Fibroblast of lung (primary cell): ENCODE results near the gene MYZAP. TPM values are rescaled to one million over a fixed set of nuclear protein-coding genes. Genes with fewer than 3 reads are reported as not detected.

Source experiments
- DNase-seq, 2 donors: peaks; one replicate each; pipeline versions ENCODE4 v3.0.0 to v3.0.0-alpha.2; 2010; ENCODE audit warnings: low read depth in 2 of 2
- H2AFZ ChIP-seq: 2 replicates; pipeline ENCODE4 v1.5.1; 2012; ENCODE audit warnings: low read length, control low read depth, inconsistent platforms
- H3K27ac ChIP-seq: 2 replicates; pipeline ENCODE4 v1.5.1; 2011; ENCODE audit warnings: low read length, control low read depth; ENCODE audit not compliant: insufficient read depth
- H3K27me3 ChIP-seq: 2 replicates; pipeline ENCODE4 v1.5.1; 2011; ENCODE audit warnings: mild to moderate bottlenecking, low read length; ENCODE audit not compliant: control insufficient read depth, insufficient read depth
- H3K36me3 ChIP-seq: 2 replicates; pipeline ENCODE4 v1.5.1; 2011; ENCODE audit warnings: low read length; ENCODE audit not compliant: control insufficient read depth, insufficient read depth
- H3K4me1 ChIP-seq: 2 replicates; pipeline ENCODE4 v1.5.1; 2011; ENCODE audit warnings: low read length; ENCODE audit not compliant: control insufficient read depth, insufficient read depth; ENCODE audit errors: extremely low read depth
- H3K4me2 ChIP-seq: 2 replicates; pipeline ENCODE4 v1.5.1; 2011; ENCODE audit warnings: low read length, control low read depth; ENCODE audit not compliant: insufficient read depth; ENCODE audit errors: extremely low read depth
- H3K4me3 ChIP-seq, 4 experiments: fragments of 200-600 bp in 1 of 4; sonication (generic) in 1 of 4; replicated peaks in 1 of 4; 2 replicates each; pipeline ENCODE4 v1.5.1; 2011 to 2016; ENCODE audit warnings: low read length in 4 of 4, low read depth in 3 of 4, mild to moderate bottlenecking in 3 of 4, control low read depth in 2 of 4, inconsistent platforms in 1 of 4, mixed read lengths in 1 of 4; ENCODE audit not compliant: insufficient read depth in 1 of 4; ENCODE audit errors: control extremely low read depth in 1 of 4
- H3K79me2 ChIP-seq: 2 replicates; pipeline ENCODE4 v1.5.1; 2012; ENCODE audit warnings: mild to moderate bottlenecking, low read length, inconsistent platforms; ENCODE audit not compliant: control insufficient read depth, insufficient read depth
- H3K9ac ChIP-seq: 2 replicates; pipeline ENCODE4 v1.5.1; 2011; ENCODE audit warnings: mild to moderate bottlenecking, low read length, control low read depth; ENCODE audit not compliant: insufficient read depth
- H3K9me3 ChIP-seq: 2 replicates; pipeline ENCODE4 v1.5.1; 2012; ENCODE audit warnings: low read depth, low read length; ENCODE audit not compliant: control insufficient read depth, insufficient read depth
- H4K20me1 ChIP-seq: 2 replicates; pipeline ENCODE4 v1.5.1; 2011; ENCODE audit warnings: low read length; ENCODE audit not compliant: control insufficient read depth, insufficient read depth; ENCODE audit errors: extremely low read depth
- CTCF ChIP-seq, 2 donors: IDR thresholded peaks in 1 of 2; conservative IDR thresholded peaks in 1 of 2; 1 replicate in 1 of 2; 2 replicates in 1 of 2; pipeline ENCODE4 v1.5.1; 2011 to 2012; ENCODE audit warnings: low read length in 2 of 2, control low read depth in 1 of 2, inconsistent platforms in 1 of 2, low read depth in 1 of 2, mild to moderate bottlenecking in 1 of 2
- EZH2 ChIP-seq: IDR thresholded peaks from 2 replicates; pipeline ENCODE4 v1.5.1; 2012; ENCODE audit warnings: low read length, control low read depth, mild to moderate bottlenecking; ENCODE audit errors: missing control alignments
- polyA plus RNA-seq, 2 donors: library from polyadenylated mRNA; depleted of rRNA in 1 of 2; stranded (reverse) in 1 of 2; unstranded in 1 of 2; fragments of >200 nt; gene quantifications; 2 replicates each; pipeline ENCODE4 v1.2.1, GENCODE V29; 2011 to 2012; ENCODE audit warnings: missing spikeins in 1 of 2
- total RNA-seq: library from RNA; depleted of rRNA; stranded (reverse); fragments of >200 nt; gene quantifications from 2 replicates; pipeline ENCODE4 v1.2.1, GENCODE V29; 2014

MYZAP gene
- total and polyA plus RNA-seq, 2 donors (not counting 1 experiment from before 2014, with no cell fraction given) = 0.17 TPM; not detected in 1

- no peaks in the 10 kb centered on the region for H3K27me3 ChIP-seq
- H2AFZ ChIP-seq = no peak overlapping the region
- no peak overlapping the region for H3K4me2 ChIP-seq
- no peaks in the 10 kb centered on the region for H3K36me3 ChIP-seq
- H3K9me3 ChIP-seq = no peaks in the 10 kb centered on the region
- H3K27ac ChIP-seq = no peak overlapping the region
- no peak overlapping the region for H3K9ac ChIP-seq
- TF ChIP-seq CTCF (conservative IDR thresholded peaks at IDR 0.05 in 1 of 2, IDR thresholded peaks at IDR 0.05 in 1 of 2; ENCODE audit: low read depth in 1 of 2, low read length in 2 of 2) (no peak), EZH2 (no peak)
- no peak overlapping the region for H3K4me3 ChIP-seq
- no peak for DNase-seq
- H3K4me1 ChIP-seq = peaks cover 3% of the 10 kb centered on the region
- H3K79me2 ChIP-seq = no peaks in the 10 kb centered on the region
- H4K20me1 ChIP-seq = no peaks in the 10 kb centered on the region
Measured at GRCh38 chr15:57548835-57549234, 42.9 kb upstream of the MYZAP start.

GRCh38 chr15:57549935-57550334 is 41.8 kb upstream of the MYZAP start:
- Histone ChIP-seq H3K4me1 (peaks cover 3% of the 10 kb centered on the region), H4K20me1 (no peaks in the 10 kb centered on the region), H3K36me3 (no peaks in the 10 kb centered on the region), H3K27ac (no peak overlapping the region), H3K4me3 (no peak overlapping the region), H3K79me2 (no peaks in the 10 kb centered on the region), H3K9me3 (no peaks in the 10 kb centered on the region), H3K27me3 (no peaks in the 10 kb centered on the region), H3K4me2 (no peak overlapping the region), H2AFZ (no peak overlapping the region), H3K9ac (no peak overlapping the region)
- TF ChIP-seq EZH2 = no peak
- no peak for TF ChIP-seq CTCF (conservative IDR thresholded peaks at IDR 0.05 in 1 of 2, IDR thresholded peaks at IDR 0.05 in 1 of 2; ENCODE audit: low read depth in 1 of 2, low read length in 2 of 2)
- no peak for DNase-seq

GRCh38 chr15:57550640-57551039 is 41.1 kb upstream of the MYZAP start:
- no peaks in the 10 kb centered on the region for H4K20me1 ChIP-seq
- DNase-seq = no peak
- TF ChIP-seq EZH2 (no peak), CTCF (conservative IDR thresholded peaks at IDR 0.05 in 1 of 2, IDR thresholded peaks at IDR 0.05 in 1 of 2; ENCODE audit: low read depth in 1 of 2, low read length in 2 of 2) (no peak)

More at GRCh38 chr15:57550640-57551039, 41.1 kb upstream of the MYZAP start:
- no peak overlapping the region for H3K9ac ChIP-seq
- no peaks in the 10 kb centered on the region for H3K9me3 ChIP-seq
- H3K27ac ChIP-seq = no peak overlapping the region
- H3K27me3 ChIP-seq = no peaks in the 10 kb centered on the region
- H3K4me2 ChIP-seq = no peak overlapping the region
- H3K79me2 ChIP-seq = no peaks in the 10 kb centered on the region
- no peak overlapping the region for H2AFZ ChIP-seq
- no peak overlapping the region for H3K4me3 ChIP-seq
- H3K36me3 ChIP-seq = no peaks in the 10 kb centered on the region
- peaks cover 3% of the 10 kb centered on the region for H3K4me1 ChIP-seq
